G401 (cell line): Measurements from ENCODE around the gene CDH4. TPM values are rescaled to one million over a fixed set of nuclear protein-coding genes. Genes with fewer than 3 reads are reported as not detected.

Source experiments
- DNase-seq: peaks from one replicate; pipeline ENCODE4 v3.0.0-alpha.2; 2015; ENCODE audit warnings: low spot score
- in situ Hi-C: cut with HindIII; loops from 2 replicates; pipeline ENCODE4 v1.10.0; 2016; ENCODE audit warnings: low sequenced_read_pairs, mixed read lengths
- total RNA-seq: library from RNA; depleted of rRNA; stranded (reverse); fragments of >200 nt; shearing (Covaris generic); gene quantifications from 2 replicates; pipeline ENCODE4 v1.2.3, GENCODE V29; 2014

The CDH4 gene
- total RNA-seq, 1 experiment from 2014 or later = 12.9 TPM

- DNase-seq = no peak
- in situ Hi-C loops = no loop called here
Observed at GRCh38 chr20:61570646-61571195, 318.7 kb downstream of the CDH4 start.

GRCh38 chr20:61571221-61571620, 319.2 kb downstream of the CDH4 start:
- no peak for DNase-seq
- in situ Hi-C loops = no loop called here

GRCh38 chr20:61571916-61572711, 320.1 kb downstream of the CDH4 start:
- in situ Hi-C loops = no loop called here
- no peak for DNase-seq

GRCh38 chr20:61572789-61573188, 320.7 kb downstream of the CDH4 start:
- no peak for DNase-seq
- in situ Hi-C loops = no loop called here

- in situ Hi-C loops = no loop called here
- no peak for DNase-seq
Observed at GRCh38 chr20:61573415-61574305, 321.6 kb downstream of the CDH4 start.

GRCh38 chr20:61575151-61575937, 323.3 kb downstream of the CDH4 start:
- in situ Hi-C loops = no loop called here
- no peak for DNase-seq

GRCh38 chr20:61576372-61576771, 324.3 kb downstream of the CDH4 start:
- DNase-seq = no peak
- in situ Hi-C loops = no loop called here

GRCh38 chr20:61577065-61577464, 325.0 kb downstream of the CDH4 start:
- in situ Hi-C loops = no loop called here
- no peak for DNase-seq

- in situ Hi-C loops = no loop called here
- DNase-seq = no peak
Observed at GRCh38 chr20:61579908-61580307, 327.8 kb downstream of the CDH4 start.

- DNase-seq = no peak
- in situ Hi-C loops = no loop called here
Observed at GRCh38 chr20:61580958-61581824, 329.1 kb downstream of the CDH4 start.

GRCh38 chr20:61581825-61582188, 329.7 kb downstream of the CDH4 start:
- in situ Hi-C loops = no loop called here
- DNase-seq = no peak

- no peak for DNase-seq
- in situ Hi-C loops = no loop called here
Observed at GRCh38 chr20:61582196-61582923, 330.3 kb downstream of the CDH4 start.

GRCh38 chr20:61583356-61583755, 331.3 kb downstream of the CDH4 start:
- in situ Hi-C loops = no loop called here
- DNase-seq = no peak

GRCh38 chr20:61584851-61585250, 332.8 kb downstream of the CDH4 start:
- in situ Hi-C loops = no loop called here
- no peak for DNase-seq

GRCh38 chr20:61585764-61586163, 333.7 kb downstream of the CDH4 start:
- no peak for DNase-seq
- in situ Hi-C loops = no loop called here

GRCh38 chr20:61587036-61587435, 335.0 kb downstream of the CDH4 start:
- no peak for DNase-seq
- in situ Hi-C loops = no loop called here

GRCh38 chr20:61587681-61588289, 335.7 kb downstream of the CDH4 start:
- DNase-seq = no peak
- in situ Hi-C loops = no loop called here
